Right ventricle myocardium superior (tissue), 1 donor: Measurements from ENCODE around the gene ATOX1. TPM values are rescaled to one million over a fixed set of nuclear protein-coding genes. Genes with fewer than 3 reads are reported as not detected.
A peak's percentile ranks its signal among the peaks of the same experiment; 100 is the strongest.
"Not testable (repeated sequence)": the region's sequence is repeated elsewhere in the genome, so short reads cannot be mapped to it uniquely, and the experiment has no call there.

ENCODE experiments used
- ATAC-seq: fragments of 200-7000 bp; cut with Tn5 transposase; one replicate; pipeline ENCODE4 v1.9.1; 2020; ENCODE audit warnings: mild to moderate bottlenecking; ENCODE audit not compliant: poor library complexity
- DNase-seq: peaks from one replicate; pipeline ENCODE4 v3.0.0-alpha.2; 2020
- intact Hi-C: fragments of 100-400 bp; cut with DNase I; formaldehyde crosslinking; loops from one replicate; pipeline ENCODE4 v1.11.2; 2022
- total RNA-seq: library from RNA; stranded (reverse); fragmentation: NEBNext Ultra II Directional; extraction: Animal tissue kit (Norgen Biotek cat#: 25700); gene quantifications from one replicate; pipeline ENCODE4 v1.2.1, GENCODE V29; 2021
- donor health status: DM: no; HTN: yes; CAD: no; lungs with severe emphysema.

ATOX1 gene
- total RNA-seq, 1 donor from 2014 or later: 61.7 TPM

DNA sequence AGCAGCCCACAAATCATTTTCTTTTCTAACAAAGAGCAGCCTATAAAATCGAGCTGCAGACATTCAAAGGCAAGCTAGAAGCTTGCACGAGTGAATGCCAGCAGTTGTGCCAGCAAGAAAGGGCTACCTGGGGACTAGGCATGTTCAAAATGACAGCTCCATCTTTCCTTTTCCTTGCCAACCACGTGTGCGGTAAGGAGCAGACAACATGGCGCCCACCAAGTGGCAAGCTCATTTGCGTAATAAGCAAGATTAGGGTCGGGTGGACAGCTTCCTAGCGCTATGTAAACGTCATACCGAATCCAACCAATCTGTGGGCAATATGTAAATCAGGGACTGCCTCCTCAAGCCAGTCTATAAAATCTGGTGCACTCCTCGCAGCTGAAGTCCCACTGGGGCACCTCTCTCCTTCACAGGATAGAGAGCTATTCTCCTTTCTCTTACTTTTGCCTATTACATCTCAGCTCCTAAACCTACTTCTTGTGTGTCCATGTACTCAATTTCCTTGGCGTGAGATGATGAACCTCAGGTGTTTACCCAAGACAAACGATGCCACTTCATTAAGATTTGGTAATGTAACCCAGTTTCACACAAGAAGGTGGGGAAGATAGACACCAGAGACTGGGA lies 49.2 kb downstream of the ATOX1 start:
- intact Hi-C loops: no loop called here
- no peak for ATAC-seq
- DNase-seq: no peak

DNA sequence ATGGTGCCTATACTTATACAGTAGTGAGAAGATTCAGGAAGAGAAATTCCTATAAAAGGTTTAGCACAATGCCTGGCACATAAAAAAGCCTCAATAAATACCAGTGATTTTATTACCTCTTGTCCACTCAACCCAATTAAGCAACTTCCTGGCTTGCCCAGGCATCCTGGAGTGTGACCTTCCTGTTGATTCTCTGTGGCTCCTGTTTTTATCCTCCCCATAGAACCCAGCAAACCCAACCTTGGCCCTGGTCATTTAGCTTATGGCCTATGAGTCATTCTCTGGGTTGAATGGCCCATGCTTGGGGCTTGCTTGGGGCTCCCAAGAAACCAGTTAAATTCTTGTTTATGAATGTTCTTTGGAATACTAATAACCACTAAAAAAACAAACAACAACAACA lies 50.3 kb downstream of the ATOX1 start:
- DNase-seq (no peak), ATAC-seq (no peak)
- intact Hi-C loops: no loop called here

GRCh38 chr5:151707567-151707966 lies 50.9 kb downstream of the ATOX1 start:
- DNase-seq (no peak), ATAC-seq (peak; percentile 66)
- intact Hi-C loops: no loop called here

DNA sequence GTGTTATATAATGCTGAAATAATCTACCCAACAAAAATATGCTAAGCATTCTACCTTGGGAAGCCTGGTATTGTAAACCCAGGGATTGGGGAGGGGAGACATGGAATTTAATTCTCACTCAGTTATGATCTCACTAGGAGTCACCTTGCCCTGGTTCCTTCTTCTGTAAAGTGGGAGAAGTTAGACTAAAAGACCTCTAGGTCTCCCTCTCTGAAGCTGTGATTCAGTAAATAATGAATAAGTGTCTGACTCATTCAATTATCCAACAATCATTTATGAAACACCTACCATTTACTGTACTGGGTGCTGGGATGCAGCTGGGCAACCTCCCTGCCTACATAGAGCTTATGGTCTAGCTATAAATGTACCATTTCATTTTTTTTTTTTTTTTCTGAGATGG lies 51.5 kb downstream of the ATOX1 start:
- no peak for ATAC-seq
- no peak for DNase-seq
- intact Hi-C loops: no loop called here

DNA sequence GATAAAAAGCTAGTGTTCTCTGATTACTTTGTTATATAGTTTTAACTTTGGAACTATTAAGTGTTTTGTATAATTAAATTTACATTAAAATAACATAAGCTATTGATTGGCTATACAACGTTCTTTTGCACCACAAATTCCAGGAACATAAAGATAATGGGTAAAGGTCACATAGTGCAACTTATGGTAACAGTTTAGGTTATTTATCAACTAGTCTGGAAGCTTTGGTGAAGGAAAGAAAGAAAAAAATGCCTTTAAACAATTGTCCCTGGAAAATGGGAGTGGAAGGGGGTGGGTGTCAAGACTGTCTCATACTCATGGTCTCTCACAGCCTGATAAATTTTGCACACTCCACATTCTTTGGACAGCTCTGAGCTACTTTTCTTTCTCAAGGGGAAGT lies 54.7 kb downstream of the ATOX1 start:
- no peak for ATAC-seq
- no peak for DNase-seq
- intact Hi-C loops: no loop called here

DNA sequence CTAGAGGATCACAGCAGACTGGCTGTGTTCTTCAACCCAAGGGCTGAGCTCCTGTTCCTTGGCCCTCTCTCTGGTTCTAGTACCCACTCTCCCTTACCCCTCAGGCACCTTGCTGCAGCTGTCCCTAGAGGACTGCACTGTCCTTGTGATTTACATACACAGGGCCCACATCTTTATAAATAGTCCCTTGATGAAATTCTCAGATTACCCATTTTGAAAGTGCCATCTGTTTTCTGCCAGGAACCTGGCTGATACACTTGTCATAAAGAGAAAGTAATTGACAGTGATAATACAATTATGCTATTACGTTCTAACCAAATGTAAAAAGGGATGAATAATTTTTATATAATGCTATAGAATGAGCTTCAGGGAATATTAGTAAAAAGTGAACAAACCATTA lies 55.2 kb downstream of the ATOX1 start:
- ATAC-seq (no peak), DNase-seq (no peak)
- intact Hi-C loops: no loop called here

DNA sequence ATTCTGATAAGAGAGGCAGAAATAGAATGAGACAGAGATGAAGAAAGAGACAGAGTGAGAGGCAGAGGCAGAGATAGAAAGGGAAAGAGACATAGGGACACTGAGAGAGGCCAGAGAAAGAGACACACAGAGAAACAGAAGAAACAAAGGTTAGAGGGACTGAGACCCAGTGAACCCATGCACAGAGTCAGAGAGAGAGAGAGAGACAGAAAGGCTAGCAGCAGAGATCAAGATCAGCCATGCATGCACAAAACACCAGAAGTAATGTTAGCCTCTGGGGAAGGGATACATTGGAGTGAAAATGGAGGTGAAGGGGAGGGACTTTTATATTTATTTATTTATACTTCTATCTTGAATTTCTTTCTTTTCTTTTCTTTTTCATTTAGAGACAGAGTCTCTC lies 57.6 kb downstream of the ATOX1 start:
- ATAC-seq (no peak), DNase-seq (no peak)
- intact Hi-C loops: no loop called here

DNA sequence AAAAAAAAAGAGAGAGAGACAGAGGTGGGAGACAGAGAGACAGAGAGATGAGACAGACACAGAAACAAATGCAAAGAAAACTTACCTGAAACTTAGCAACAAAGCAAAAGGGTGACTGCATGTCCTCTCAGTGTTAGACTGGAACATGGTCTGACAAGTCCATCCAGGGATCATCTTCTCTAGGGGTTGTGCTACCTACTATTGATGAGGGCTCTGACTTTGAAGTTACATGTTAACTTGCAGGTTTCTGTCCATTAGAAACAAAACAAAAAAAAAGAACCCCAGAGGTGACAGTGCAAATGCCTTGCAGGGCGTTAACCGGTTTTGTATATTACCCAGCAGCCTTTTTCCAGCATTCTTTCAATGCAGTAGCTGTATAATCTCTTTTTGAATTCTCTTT lies 58.1 kb downstream of the ATOX1 start:
- intact Hi-C loops: no loop called here
- DNase-seq (no peak), ATAC-seq (no peak)

DNA sequence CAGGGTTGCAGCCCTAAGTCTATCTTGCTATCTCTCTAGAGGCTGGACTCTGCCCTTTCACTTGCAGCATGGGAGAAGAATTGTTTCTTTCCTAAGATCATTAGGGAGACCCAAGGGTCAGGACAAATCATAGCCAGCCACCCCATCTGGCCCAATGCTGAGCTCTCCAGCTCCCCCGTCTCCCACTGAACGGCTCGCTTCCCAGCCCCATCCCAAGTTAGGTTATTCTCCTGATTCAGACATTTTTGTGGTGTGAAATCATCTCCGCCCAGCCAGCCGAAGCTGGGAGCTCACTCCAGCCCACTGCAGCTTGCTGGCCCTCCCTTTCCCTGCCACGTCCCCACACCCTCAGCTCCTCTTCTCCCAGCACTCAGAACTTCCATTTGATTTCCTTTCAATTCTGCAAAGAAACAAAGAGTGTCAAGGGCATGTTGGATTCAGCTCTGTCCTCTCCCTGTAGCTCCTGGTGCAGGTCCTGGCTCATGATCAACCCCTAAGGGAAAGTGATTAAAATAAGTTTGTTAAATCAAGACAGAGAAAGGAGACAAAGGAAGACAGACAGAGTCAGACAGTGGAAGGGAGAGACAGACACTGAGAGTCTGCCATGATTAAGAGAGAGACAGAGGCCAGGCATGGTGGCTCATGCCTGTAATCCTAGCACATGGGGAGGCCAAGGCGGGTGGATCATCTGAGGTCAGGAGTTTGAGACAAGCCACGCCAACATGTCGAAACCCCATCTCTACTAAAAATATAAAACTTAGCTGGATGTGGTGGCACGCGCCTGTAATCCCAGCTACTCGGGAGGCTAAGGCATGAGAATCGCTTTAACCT lies 59.1 kb downstream of the ATOX1 start:
- DNase-seq (peak; percentile 81), ATAC-seq (peak; percentile 85)
- intact Hi-C loops: no loop called here

DNA sequence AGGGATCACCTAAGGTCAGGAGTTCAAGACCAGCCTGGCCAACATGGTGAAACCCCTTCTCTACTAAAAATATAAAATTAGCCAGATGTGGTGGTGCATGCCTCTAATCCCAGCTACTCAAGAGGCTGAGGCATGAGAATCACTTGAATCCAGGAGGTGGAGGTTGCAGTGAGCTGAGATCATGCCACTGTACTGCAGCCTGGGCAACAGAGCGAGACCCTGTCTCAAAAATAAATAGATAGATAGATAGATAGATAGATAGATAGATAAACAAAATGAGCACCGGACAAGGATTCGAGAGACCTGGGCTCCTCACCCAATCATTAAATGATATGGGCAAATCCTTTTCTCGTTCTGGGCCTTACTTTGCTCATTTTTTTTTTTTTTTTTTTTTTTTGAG lies 60.4 kb downstream of the ATOX1 start:
- DNase-seq, ATAC-seq, intact Hi-C loops: not testable (repeated sequence)

GRCh38 chr5:151697452-151697851 lies 61.0 kb downstream of the ATOX1 start:
- ATAC-seq (no peak), DNase-seq (no peak)
- intact Hi-C loops: no loop called here

DNA sequence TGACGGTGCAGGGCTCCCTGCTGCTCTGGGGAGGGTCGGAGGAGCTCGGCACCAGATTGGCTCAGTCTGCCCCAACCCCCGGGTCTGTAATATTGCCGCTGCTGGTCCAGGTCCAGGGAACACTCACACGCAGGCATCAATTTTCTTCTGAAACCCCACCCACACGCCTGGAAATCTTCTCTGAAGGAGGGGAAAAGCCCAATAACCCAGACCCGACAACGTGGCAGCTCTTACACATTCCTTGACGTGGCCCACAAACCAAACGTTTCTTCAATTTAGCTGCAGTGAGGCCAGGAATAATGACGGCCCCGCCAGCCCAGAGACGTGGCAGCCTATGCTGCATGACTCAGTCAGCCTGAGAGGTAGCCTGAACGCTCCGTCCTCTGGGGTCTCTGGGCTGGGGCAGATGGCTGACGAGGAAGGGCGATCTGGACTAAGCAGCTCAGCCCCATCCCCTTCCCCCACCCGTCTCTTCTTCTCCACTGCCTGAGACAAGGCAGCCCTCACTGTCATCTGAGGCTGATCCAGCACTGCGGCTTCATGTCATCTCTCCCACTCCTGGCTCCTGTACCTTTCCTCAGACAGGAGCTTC lies 61.9 kb downstream of the ATOX1 start:
- intact Hi-C loops: no loop called here
- ATAC-seq (peak; percentile 54), DNase-seq (peak; percentile 73)

GRCh38 chr5:151695464-151695863 lies 63.0 kb downstream of the ATOX1 start:
- ATAC-seq: no peak
- no peak for DNase-seq
- intact Hi-C loops: no loop called here

- DNase-seq (no peak), ATAC-seq (no peak)
- intact Hi-C loops: no loop called here
Observed at GRCh38 chr5:151694035-151694485, 64.4 kb downstream of the ATOX1 start.

Other genes with a start within 250 kb of the ATOX1 start
- not detected for gene FAT2, start 167.3 kb downstream of the ATOX1 start, total RNA-seq
- 435 TPM for gene SPARC, start 71.7 kb downstream of the ATOX1 start, total RNA-seq
- gene G3BP1, start 13.3 kb upstream of the ATOX1 start, total RNA-seq: 105 TPM
- not detected for gene GLRA1, start 166.2 kb upstream of the ATOX1 start, total RNA-seq